ES-I3 (cell line): ENCODE measurements around the gene CLMN.

Experiments used
- H3K36me3 ChIP-seq: 2 replicates; pipeline ENCODE4 v1.6.1; 2013; ENCODE audit warnings: mild to moderate bottlenecking, low read length, control low read depth, moderate library complexity; ENCODE audit not compliant: insufficient read depth
- H3K4me1 ChIP-seq: 2 replicates; pipeline ENCODE4 v1.6.1; 2013; ENCODE audit warnings: mild to moderate bottlenecking, control low read depth, low read length; ENCODE audit not compliant: insufficient read depth
- H3K9ac ChIP-seq: 2 replicates; pipeline ENCODE4 v1.6.1; 2013; ENCODE audit warnings: low read depth, mild to moderate bottlenecking, low read length, moderate library complexity
- H3K9me3 ChIP-seq: 2 replicates; pipeline ENCODE4 v1.6.1; 2013; ENCODE audit warnings: mild to moderate bottlenecking, low read length, moderate library complexity; ENCODE audit not compliant: control insufficient read depth, insufficient read depth

The CLMN gene, protein sequence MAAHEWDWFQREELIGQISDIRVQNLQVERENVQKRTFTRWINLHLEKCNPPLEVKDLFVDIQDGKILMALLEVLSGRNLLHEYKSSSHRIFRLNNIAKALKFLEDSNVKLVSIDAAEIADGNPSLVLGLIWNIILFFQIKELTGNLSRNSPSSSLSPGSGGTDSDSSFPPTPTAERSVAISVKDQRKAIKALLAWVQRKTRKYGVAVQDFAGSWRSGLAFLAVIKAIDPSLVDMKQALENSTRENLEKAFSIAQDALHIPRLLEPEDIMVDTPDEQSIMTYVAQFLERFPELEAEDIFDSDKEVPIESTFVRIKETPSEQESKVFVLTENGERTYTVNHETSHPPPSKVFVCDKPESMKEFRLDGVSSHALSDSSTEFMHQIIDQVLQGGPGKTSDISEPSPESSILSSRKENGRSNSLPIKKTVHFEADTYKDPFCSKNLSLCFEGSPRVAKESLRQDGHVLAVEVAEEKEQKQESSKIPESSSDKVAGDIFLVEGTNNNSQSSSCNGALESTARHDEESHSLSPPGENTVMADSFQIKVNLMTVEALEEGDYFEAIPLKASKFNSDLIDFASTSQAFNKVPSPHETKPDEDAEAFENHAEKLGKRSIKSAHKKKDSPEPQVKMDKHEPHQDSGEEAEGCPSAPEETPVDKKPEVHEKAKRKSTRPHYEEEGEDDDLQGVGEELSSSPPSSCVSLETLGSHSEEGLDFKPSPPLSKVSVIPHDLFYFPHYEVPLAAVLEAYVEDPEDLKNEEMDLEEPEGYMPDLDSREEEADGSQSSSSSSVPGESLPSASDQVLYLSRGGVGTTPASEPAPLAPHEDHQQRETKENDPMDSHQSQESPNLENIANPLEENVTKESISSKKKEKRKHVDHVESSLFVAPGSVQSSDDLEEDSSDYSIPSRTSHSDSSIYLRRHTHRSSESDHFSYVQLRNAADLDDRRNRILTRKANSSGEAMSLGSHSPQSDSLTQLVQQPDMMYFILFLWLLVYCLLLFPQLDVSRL

DNA sequence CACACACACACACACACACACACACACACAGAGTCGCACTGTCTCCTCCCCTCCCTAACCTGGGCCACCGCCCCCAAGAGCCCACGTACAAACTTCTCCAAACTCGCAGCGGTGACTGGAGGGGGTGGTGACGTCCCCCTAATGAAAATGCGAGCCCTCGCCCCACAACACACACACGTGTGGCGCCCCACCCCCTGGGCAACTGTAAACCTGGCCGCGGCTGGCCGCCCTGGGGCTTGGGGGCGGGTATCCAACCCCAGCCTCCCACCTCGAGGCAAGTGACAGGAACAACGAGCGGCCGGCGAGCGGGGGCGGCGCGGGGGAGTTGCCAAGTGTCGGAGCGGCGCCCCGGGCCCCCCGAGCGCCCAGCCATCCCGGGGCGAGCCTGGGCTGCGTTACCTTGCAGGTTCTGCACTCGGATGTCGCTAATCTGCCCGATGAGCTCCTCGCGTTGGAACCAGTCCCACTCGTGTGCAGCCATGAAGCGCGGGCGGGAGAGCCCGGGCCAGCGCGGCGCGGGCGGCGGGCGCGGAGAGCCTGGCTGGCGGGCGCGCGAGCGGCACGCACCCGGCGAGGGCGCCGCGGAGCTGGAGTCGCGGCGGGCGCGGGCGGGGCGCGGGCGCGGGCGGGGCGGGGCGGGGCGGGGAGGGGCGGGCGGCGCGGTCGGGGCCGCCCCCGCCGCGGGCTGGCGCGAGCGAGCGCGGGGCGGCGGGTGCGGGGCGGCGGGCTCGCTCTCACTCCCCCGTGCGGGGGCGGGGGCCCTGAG, at the start of gene CLMN:
Gene CLMN (minus strand): TSS at position 597 of the 766 bp plus-strand sequence. CDS start 116 bp downstream, at position 481.
- H3K9ac ChIP-seq = peak within 1 kb of the TSS; percentile 56; the same call in 1 of the 2 replicates

DNA sequence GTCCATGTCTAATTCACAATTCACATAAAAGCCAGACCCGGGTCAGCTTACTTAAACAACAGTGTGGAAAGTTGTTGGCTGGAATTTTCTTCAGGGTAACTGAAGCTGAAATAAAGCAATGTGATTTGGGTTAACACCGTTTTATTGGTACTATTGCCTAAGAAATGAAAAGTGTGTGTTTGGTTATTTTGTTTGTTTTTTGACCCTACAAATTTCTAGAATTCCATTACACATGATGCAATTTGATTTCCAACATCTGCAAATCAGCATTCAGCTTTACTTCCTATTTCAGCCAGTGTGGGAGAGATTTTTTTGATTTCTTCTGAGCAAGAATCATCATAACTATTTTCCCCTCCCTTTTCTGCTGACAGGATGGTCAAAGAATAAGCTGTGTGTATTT, 45.7 kb upstream of the CLMN start:
- peaks cover 22% of the 10 kb centered on the region for H3K4me1 ChIP-seq
- H3K9me3 ChIP-seq = no peaks in the 10 kb centered on the region
- no peak overlapping the region for H3K9ac ChIP-seq
- no peaks in the 10 kb centered on the region for H3K36me3 ChIP-seq

More for the DNA sequence above, at the start of gene CLMN:
- no peaks in the 10 kb centered on the region for H3K9me3 ChIP-seq
- no peaks in the 10 kb centered on the region; the same call in 1 of the 2 replicates for H3K4me1 ChIP-seq
- no peaks in the 10 kb centered on the region for H3K36me3 ChIP-seq

DNA sequence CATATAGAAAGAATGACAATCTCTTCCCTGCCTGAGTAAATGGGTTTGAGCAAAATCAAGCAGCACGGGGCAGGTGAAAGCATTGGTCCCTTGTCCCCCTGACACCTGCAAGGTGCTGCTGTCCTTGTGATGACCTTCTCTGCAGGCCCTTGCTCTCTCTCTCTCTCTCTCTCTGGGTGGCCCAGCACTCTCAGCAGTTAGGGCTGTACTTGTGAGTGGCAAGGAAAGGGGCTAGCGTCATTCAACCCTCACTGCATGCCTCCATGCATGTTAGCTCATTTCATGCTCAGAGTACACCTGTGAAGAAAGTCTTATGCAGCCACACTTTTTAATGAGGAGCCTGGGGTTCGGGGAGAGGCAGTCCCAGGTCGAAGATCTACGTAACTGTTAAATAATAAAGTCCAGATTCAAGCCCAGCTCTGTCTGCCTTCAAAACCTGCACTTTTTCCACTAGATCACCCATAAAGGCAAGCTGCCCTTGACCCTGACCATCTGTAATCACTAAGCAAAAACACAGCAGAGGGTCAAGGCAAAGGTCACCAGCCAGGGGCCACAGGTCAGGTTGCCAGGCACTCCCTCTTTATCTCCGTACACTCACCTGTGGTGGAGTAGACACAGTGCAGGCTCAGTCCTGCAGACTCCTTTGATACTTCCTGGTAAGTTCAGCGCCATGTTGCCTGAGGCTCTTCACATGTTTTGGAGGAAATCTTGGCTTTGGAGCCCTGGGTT, 44.9 kb upstream of the CLMN start:
- H3K9ac ChIP-seq = no peak overlapping the region
- H3K4me1 ChIP-seq = peaks cover 16% of the 10 kb centered on the region; the same call in 1 of the 2 replicates
- no peaks in the 10 kb centered on the region for H3K36me3 ChIP-seq
- H3K9me3 ChIP-seq = no peaks in the 10 kb centered on the region

DNA sequence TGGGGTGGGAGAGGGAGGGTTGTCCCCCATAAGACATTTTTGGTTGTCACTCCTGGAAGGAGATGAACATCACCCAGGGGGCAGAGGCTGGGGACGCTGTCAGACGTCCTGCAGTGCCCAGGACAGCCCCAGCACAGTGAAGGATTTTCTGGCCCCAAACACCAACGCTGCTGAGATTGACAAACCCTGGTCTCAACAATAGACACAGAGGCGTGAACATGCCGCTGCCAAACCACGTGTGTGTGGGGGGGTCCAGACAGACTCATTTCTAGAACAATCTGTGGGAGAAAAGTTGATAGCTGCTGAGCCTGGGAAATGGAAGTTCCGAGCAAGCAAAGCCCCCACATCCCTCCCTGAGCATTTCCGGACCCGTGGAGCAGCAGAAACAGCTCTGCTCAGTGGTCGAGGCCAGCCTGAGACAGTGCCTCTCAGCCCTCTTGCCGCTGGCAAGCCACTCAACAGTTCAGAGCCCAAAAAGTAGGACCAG, 43.8 kb upstream of the CLMN start:
- Histone ChIP-seq H3K9me3 (no peaks in the 10 kb centered on the region), H3K36me3 (no peaks in the 10 kb centered on the region), H3K9ac (no peak overlapping the region), H3K4me1 (peaks cover 13% of the 10 kb centered on the region; the same call in 1 of the 2 replicates)

DNA sequence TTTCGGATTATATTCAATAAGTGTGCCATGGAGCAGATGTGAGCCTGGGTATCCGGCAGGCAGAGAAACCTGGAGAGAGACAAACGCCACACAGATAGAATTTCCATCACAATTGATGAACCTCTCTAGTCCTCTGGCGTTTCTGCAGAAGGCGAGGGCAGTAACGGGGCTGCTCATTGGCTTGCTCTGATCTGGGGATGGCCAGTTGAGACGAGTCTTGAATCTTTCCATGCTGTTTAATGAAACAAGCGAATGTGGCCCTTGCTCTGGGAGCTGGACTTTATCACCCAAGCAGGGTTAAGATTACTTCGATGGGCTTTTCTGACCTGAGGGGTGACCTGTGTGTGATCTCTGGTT, 42.4 kb upstream of the CLMN start:
- H3K9ac ChIP-seq = peak overlapping the region; percentile 68
- no peaks in the 10 kb centered on the region for H3K9me3 ChIP-seq
- no peaks in the 10 kb centered on the region for H3K36me3 ChIP-seq
- H3K4me1 ChIP-seq = peaks cover 13% of the 10 kb centered on the region; the same call in 1 of the 2 replicates

DNA sequence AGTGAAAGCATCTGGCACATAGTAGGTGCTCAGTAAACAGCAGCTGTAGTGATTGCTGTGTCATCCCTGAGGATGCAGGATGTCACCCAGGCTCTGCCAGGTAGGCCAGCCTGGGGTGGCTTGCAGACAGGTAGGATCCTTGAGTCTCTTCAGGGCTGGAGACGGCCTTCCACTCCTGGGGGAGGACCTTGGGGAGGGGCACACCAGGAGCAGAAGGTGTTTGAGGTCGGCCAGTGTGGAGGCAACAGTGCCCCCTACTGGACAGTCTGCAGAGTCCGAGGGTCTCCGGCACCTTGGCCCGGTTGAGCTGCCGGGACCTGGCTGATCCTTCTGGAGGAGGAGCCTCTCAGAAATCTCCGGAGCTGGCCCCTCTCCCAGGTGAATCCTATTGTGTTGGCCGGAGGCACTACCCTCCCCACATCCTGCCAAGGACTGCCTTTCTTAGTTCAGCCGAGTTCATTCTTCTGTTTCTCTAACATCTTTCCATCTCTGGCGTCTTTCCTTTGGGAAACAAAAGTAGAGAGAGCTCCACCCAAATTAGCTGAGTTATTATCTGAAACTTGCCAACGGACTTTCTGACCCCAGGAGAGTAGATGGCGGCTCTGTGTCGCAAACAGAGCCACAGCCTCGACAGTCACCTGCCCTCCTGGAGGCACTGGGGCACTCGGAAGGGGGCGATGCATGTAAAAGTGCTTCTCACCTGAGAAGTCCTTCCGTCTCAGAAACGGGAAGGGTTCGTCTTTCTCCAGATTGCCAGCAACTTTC, 41.8 kb upstream of the CLMN start:
- peak overlapping the region; percentile 68 for H3K9ac ChIP-seq
- H3K36me3 ChIP-seq = no peaks in the 10 kb centered on the region
- no peaks in the 10 kb centered on the region for H3K9me3 ChIP-seq
- H3K4me1 ChIP-seq = peaks cover 13% of the 10 kb centered on the region; the same call in 1 of the 2 replicates

DNA sequence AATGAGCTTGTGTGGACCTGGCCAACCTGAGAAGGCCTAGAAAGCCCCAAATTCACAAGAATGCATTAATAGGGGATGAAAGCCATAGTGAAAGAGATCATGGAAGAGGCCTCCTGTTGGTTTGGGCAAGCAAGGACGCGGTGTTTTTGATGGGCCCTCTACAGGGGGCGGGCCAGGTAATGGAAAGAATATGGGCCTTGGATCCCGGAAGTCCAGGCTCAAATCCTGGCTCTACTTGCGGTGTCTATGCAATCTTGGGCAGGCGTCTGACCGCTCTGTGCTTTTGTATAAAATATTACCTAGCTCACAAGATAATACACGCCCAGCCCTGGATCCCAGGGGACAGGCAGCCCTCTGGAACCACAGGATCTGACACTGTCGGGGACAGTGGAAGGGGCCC, 41.1 kb upstream of the CLMN start:
- Histone ChIP-seq H3K36me3 (no peaks in the 10 kb centered on the region), H3K9me3 (no peaks in the 10 kb centered on the region), H3K4me1 (peaks cover 13% of the 10 kb centered on the region; the same call in 1 of the 2 replicates), H3K9ac (peak overlapping the region; percentile 40; the same call in 1 of the 2 replicates)

DNA sequence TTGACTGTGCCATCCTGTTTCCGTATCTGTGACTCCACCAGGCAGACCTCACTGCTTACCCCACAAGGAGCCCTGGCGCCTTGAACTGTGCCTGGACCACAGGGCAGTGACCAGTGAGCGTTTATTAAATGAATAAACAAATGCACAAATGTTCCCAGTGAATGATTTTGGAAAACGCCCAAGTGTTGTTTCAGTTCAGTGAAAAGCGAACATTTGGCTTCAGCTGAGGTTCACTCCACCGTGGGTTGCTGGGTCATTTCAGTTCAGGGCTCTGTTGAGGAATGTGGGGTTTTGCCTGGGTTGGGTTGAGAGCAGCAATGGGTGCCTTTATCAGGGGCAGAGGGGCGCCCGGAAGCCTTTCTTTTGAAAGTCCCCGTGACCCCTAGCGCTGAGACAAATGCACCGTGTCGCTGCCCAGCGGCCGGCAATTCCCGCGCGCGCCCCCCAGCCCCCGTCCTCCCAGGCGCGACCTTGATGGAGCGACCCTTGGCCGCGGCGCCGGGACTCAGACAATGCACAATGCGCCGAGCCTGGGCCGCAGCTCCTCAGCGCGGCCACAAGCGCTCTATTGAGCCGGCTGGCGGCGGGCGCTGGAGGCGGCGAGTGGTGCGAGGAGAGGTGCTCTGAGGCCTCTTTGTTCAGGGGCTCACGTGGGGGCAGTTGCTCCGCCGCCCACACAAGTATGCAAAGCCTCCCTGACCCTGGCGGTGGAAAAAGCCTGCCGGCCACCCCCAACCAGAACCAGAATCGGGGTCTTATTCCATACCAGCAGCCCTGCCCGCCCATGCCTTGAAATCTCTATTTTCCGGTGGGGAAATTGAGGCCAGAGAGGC, 40.5 kb upstream of the CLMN start:
- H3K9me3 ChIP-seq = no peaks in the 10 kb centered on the region
- no peaks in the 10 kb centered on the region for H3K36me3 ChIP-seq
- peak overlapping the region; percentile 40 for H3K9ac ChIP-seq
- peaks cover 13% of the 10 kb centered on the region; the same call in 1 of the 2 replicates for H3K4me1 ChIP-seq

DNA sequence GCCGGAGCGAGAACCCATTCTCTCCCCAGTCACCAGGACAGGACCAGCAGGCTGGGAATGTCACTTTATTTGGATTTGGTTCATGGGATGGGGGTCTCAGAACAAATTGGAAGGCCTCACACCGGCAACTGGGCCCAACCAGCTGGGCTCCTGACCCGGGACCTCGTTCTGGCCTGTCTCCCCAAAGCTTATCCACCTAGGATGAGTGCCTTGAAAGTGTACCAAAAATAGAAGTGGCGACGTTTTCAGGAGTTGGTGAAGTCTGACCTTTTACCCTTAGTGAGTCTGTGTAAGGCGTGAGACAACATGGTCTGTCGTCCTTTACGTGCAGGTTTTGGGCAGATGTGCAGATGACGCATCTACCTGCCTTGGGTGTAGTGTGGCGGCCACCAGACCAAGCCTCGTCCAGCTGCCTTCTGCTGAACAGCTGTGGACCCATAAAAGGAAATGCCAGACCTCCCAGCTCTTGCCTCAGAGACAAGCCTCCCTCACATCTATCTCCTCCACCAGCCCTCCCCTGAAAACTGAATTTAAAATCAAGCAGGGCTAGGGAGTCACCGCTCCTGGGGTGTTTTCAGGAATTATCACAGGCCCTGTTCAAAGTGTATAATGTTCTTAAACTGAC, 36.6 kb upstream of the CLMN start:
- H3K9me3 ChIP-seq = no peaks in the 10 kb centered on the region; the same call in 1 of the 2 replicates
- H3K36me3 ChIP-seq = no peaks in the 10 kb centered on the region
- H3K4me1 ChIP-seq = peaks cover 5% of the 10 kb centered on the region; the same call in 1 of the 2 replicates
- no peak overlapping the region for H3K9ac ChIP-seq

DNA sequence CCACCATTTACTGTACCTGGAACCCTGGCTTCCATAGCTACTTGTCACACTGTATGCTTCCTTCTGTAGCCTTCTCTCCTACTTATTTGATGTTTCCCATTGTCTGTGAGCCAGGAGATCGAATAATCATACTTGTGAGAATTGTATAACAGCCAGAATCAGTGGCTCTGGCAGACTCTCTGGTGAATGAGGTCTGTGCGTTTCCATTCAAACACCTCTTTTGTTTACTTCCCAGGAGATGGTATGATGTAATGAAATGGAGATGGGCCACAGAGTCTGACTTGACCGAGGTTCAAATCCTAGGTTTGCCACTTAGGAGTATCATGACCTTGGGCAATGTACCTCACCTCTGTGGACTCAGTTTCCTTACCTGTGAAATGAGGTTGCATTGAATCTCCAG, 35.7 kb upstream of the CLMN start:
- no peaks in the 10 kb centered on the region for H3K4me1 ChIP-seq
- H3K36me3 ChIP-seq = no peaks in the 10 kb centered on the region
- H3K9ac ChIP-seq = no peak overlapping the region
- H3K9me3 ChIP-seq = no peaks in the 10 kb centered on the region; the same call in 1 of the 2 replicates

DNA sequence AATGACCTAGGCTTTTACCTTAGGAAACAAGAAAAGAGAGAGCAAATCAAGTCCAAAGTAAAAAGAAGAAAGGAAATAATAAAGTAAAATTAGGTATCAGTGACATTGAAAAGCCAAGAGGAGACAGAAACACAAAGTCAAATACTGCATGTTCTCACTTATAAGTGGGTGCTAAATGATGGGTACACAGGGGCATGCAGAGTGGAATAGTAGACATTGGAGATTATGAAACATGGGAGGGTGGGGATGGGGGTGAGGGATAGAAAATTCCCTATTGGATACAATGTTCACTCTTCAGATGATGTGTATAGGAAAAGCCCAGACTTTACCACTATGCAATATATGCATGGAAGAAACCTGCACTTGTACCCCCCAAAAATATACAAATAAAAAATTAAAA, 35.1 kb upstream of the CLMN start:
- Histone ChIP-seq H3K36me3 (no peaks in the 10 kb centered on the region), H3K9ac (no peak overlapping the region), H3K9me3 (no peaks in the 10 kb centered on the region; the same call in 1 of the 2 replicates), H3K4me1 (no peaks in the 10 kb centered on the region)

DNA sequence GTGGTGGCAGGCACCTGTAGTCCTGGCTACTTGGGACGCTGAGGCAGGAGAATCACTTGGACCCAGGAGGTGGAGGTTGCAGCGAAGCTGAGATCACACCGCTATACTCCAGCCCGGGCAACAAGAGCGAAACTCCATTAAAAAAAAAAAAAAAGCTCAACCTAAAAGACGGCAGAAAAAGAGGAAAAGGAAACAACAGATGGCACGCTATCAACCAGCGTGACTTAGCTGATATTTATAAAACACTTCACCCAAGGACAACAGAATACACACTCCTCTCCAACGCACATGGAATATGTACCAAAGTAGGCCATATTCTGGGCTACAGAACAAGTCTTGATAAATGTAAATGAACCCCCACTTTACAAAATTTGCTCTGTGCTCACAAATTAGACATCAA, 34.0 kb upstream of the CLMN start:
- H3K4me1 ChIP-seq = no peaks in the 10 kb centered on the region
- H3K9ac ChIP-seq = no peak overlapping the region
- no peaks in the 10 kb centered on the region; the same call in 1 of the 2 replicates for H3K9me3 ChIP-seq
- H3K36me3 ChIP-seq = no peaks in the 10 kb centered on the region
